ENCODE results near the gene TTLL9.
A peak's percentile ranks its signal among the peaks of the same experiment; 100 is the strongest.

TTLL9 gene

DNA sequence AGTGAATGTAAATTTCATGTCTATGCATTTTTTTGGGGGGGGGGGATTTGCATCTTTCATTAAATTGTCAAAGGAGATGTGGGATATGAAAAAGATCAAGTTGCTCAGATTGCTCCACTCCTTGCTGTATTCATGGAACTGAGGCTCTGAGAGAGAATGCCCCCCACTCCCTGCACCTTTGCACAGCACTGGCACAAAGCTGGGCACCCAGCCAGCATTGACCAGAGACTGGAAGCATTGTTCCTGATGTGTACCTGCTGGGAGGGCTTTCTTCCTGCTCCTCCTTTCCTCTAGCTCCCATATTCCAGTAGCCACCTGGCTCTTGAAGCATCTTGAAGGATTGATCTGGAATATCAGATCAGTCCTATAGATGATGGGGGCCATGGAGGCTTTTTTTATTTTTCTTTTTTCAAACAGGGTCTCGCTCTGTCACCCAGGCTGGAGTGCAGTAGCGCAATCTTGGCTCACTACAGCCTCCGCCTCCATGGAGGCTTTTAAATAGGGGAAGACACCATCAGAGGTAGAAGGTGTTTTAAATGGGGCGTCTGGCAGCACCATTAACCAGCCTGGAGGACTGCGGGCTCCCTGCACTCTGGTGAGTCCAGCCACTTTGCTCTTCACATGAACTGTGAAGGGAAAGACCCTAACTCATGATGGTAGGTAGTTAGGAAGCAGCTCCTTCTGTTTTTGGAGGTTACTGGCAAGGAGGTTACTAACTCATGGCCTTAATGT, 11.0 kb upstream of the TTLL9 start:
- DNase-seq (ENCODE audit: low read depth), result no peak
- no peak overlapping the region for H3K4me3 ChIP-seq (replicated peaks; ENCODE audit: low read depth, low read length)
- TF ChIP-seq, protein P1, sequence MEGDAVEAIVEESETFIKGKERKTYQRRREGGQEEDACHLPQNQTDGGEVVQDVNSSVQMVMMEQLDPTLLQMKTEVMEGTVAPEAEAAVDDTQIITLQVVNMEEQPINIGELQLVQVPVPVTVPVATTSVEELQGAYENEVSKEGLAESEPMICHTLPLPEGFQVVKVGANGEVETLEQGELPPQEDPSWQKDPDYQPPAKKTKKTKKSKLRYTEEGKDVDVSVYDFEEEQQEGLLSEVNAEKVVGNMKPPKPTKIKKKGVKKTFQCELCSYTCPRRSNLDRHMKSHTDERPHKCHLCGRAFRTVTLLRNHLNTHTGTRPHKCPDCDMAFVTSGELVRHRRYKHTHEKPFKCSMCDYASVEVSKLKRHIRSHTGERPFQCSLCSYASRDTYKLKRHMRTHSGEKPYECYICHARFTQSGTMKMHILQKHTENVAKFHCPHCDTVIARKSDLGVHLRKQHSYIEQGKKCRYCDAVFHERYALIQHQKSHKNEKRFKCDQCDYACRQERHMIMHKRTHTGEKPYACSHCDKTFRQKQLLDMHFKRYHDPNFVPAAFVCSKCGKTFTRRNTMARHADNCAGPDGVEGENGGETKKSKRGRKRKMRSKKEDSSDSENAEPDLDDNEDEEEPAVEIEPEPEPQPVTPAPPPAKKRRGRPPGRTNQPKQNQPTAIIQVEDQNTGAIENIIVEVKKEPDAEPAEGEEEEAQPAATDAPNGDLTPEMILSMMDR (IDR thresholded peaks at IDR 0.05; ENCODE audit: low read length, missing control alignments), result no peak

DNA sequence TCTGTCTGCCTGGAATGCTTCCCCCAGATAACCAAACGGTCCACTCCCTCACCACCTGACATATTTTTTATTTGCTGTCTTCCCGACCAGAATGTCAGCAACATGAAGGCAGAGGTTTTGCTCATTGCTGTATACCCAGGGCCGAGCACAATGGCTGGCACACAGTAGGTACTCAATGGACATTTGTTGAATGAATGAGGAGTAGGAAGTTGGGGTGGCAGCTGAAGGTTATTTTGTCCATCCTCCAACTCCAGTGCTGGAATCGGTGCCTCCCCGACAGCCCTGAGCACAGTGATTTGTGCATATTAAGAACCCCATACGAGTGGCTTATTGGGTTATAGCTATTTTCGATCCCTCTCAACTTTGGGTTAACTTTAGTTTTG, 10.4 kb upstream of the TTLL9 start:
- TF ChIP-seq, protein P1 (IDR thresholded peaks at IDR 0.05; ENCODE audit: low read length, missing control alignments), result no peak
- H3K4me3 ChIP-seq (replicated peaks; ENCODE audit: low read depth, low read length), result no peak overlapping the region
- no peak for DNase-seq (ENCODE audit: low read depth)

DNA sequence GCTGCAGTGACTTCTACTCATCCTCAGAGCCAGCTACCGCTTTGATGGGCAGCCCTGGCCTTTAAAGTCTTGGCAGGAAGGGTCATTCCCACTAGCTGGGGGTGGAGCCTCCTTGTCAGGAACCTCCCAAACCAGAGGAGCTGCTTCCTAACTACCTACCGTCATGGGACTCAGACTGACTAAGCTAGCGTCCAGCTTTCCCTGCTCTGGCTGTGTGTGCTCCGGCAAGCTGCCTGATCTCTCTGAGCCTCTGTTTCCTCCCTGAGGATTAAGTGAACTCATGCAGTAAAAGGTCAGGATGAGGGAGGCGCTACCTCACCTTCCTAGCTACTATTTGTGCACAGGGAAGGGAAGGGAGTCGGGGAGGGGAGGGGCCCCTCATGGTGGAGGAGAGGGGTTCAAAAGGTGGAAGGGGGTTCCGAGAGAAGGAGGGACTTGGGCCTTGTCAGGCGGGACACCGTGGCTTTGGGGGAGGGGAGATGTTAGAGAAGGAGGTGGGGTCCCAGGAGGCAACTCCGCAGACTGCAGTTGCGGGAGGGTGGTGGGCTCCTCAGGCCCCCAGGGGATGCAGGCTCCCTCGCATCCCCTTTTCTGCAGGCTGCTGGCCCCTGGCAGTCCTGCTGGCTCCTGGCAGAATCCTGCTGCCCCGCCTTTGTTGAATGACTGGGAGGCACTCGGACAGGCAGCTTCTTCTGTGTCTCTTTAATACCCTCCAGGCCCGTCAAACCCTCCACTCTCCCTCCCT, 9.9 kb upstream of the TTLL9 start:
- DNase-seq (ENCODE audit: low read depth), result peak; percentile 27
- peak overlapping the region; percentile 44 for H3K4me3 ChIP-seq (replicated peaks; ENCODE audit: low read depth, low read length)
- TF ChIP-seq, protein P1 (IDR thresholded peaks at IDR 0.05; ENCODE audit: low read length, missing control alignments), result no peak

DNA sequence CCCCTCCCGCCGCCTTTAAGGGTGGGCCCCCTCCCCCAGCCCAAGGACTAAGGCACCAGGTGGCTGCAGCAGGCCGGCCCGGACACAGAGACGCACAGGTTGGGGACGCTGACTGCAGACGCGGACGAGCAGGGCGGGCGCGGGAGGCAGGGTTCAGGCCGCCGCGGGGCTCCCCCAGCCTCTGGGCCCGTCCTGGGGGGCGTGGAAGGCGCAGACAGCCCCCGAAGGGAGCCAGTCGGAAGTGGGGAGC, 9.4 kb upstream of the TTLL9 start:
- TF ChIP-seq, protein P1 (IDR thresholded peaks at IDR 0.05; ENCODE audit: low read length, missing control alignments), result no peak
- H3K4me3 ChIP-seq (replicated peaks; ENCODE audit: low read depth, low read length), result peak overlapping the region; percentile 44
- DNase-seq (ENCODE audit: low read depth), result no peak

DNA sequence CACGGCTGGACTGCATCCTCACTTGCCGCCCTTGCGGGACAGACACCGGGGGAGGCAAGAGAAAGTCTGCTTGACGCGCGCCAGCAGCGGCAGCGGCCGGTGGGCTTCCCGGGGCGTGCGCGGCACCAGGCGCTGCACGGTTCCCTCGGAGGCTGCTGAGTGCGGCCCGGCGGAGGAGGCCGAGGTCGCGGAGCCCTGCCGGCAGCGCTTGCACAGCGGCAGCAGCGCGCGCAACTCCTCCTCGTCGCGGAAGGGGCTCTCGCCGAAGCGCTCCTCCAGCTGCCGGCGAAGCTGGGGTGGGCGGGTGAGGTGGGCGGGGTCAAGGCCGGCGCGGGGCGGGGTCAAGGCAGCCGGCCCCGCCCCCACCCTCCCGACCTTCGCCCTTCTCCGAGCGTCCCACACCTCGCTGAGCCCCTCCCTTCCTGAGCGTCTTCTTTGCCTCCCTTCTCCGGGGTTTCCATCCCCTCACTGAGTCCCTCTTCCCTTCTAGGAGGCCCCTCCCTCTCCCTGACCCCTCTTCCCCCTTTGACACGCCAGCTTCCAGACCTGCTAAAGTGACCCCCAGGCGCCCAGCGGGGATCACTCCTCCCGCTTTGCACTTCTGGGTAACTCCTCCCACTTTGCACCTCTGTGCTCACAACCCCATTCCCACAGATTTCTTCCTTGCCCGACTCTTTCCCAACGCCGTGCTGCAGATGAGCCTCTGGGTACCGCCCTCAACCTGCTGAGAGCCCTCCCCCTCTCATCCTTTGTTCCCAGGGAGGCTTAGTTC, 8.9 kb upstream of the TTLL9 start:
- peak; percentile 64 for DNase-seq (ENCODE audit: low read depth)
- TF ChIP-seq, protein P1 (IDR thresholded peaks at IDR 0.05; ENCODE audit: low read length, missing control alignments), result no peak
- peak overlapping the region; percentile 44 for H3K4me3 ChIP-seq (replicated peaks; ENCODE audit: low read depth, low read length)

DNA sequence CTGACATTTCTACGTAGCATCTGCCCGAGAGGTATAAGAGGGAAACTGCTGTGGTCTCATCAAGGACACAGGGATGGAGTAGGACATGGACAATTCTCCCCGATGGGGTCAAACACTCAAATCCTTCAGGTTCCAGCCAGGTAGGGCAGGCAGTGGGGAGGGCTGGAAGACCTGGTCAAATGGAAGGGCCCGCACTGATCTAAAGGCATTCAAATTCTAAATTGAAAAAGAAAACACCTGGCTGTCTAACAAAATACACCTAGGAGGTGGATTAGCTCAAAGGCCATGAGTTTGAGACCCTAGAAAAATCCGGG, 8.3 kb upstream of the TTLL9 start:
- TF ChIP-seq, protein P1 (IDR thresholded peaks at IDR 0.05; ENCODE audit: low read length, missing control alignments), result no peak
- no peak for DNase-seq (ENCODE audit: low read depth)
- H3K4me3 ChIP-seq (replicated peaks; ENCODE audit: low read depth, low read length), result no peak overlapping the region
